OCI-M1 (cell line): ENCODE data around the gene HECW1.

Source experiments
- DNase-seq: peaks from one replicate; lab custom pipeline; 2025; lab: John Stamatoyannopoulos, UW

HECW1 gene

GRCh38 chr7:43439631-43440401 lies 327.4 kb downstream of the HECW1 start:
- peak; percentile 54 for DNase-seq

- no peak for DNase-seq
Measured at GRCh38 chr7:43441231-43442130, 329.0 kb downstream of the HECW1 start.

GRCh38 chr7:43443381-43443780 lies 330.9 kb downstream of the HECW1 start:
- no peak for DNase-seq

DNA sequence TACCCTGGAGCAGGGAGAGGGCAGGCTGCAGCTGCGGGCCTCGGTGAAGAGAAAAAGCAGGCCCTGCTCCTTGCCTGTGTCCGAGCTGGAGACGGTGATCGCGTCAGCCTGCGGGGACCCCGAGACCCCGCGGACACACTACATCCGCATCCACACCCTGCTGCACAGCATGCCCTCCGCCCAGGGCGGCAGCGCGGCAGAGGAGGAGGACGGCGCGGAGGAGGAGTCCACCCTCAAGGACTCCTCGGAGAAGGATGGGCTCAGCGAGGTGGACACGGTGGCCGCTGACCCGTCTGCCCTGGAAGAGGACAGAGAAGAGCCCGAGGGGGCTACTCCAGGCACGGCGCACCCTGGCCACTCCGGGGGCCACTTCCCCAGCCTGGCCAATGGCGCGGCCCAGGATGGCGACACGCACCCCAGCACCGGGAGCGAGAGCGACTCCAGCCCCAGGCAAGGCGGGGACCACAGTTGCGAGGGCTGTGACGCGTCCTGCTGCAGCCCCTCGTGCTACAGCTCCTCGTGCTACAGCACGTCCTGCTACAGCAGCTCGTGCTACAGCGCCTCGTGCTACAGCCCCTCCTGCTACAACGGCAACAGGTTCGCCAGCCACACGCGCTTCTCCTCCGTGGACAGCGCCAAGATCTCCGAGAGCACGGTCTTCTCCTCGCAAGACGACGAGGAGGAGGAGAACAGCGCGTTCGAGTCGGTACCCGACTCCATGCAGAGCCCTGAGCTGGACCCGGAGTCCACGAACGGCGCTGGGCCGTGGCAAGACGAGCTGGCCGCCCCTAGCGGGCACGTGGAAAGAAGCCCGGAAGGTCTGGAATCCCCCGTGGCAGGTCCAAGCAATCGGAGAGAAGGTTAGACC lies 332.5 kb downstream of the HECW1 start:
- DNase-seq, result no peak

GRCh38 chr7:43449577-43449976 lies 337.1 kb downstream of the HECW1 start:
- DNase-seq, result no peak

DNA sequence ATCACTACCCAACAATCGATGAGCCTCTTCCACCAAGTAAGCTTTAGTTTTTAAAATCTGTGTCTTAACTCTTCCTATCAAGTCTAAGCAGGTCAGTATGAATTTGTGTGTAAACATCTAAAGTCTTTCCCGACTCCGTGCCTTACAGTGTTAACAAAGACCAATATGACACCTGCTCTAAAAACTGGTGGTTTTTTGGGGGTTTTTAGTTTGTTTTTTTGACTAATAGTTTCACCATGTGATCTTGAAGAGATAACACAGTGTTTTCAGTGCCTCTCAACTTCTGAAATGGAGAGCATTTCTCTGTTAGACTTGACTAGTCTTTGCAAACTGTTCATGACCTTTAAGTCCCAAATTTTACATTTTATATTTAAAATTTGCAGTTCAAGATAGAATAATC lies 338.4 kb downstream of the HECW1 start:
- no peak for DNase-seq

DNA sequence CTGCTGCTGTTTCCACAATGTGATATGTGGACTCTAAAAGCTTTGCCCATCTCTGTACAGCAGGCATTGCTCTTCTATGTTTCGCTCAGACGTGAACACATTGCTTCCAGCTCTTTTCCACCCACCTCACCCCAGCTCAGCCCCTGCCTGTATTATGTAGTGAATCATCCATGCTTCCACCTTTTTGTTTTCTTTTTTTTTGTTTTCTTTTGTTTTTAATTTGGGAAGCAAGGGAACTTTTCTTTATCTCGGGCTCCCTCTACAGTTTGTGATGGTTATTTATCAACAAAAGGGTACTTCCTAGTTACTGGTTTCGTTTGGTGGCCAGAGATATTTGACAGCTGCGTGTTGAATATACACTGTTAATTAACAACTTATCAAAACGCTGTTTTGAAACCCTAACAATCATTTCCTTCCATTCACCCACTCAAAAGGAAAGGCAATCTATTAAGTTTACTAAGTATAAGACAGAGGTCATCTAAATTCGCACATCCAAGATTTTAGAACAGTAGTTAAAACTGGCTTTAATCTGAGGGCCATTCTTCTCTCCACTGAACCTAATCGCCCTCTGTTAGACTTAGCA lies 342.6 kb downstream of the HECW1 start:
- peak; percentile 59 for DNase-seq

- no peak for DNase-seq
Measured at GRCh38 chr7:43456200-43456599, 343.8 kb downstream of the HECW1 start.

GRCh38 chr7:43458330-43459018 lies 346.0 kb downstream of the HECW1 start:
- DNase-seq, result no peak

GRCh38 chr7:43459019-43459337 lies 346.5 kb downstream of the HECW1 start:
- no peak for DNase-seq

GRCh38 chr7:43460733-43461348 lies 348.4 kb downstream of the HECW1 start:
- DNase-seq, result no peak

GRCh38 chr7:43461349-43462024 lies 349.0 kb downstream of the HECW1 start:
- no peak for DNase-seq

- DNase-seq, result no peak
Measured at GRCh38 chr7:43462836-43463235, 350.4 kb downstream of the HECW1 start.

GRCh38 chr7:43463401-43463980 lies 351.0 kb downstream of the HECW1 start:
- DNase-seq, result no peak

GRCh38 chr7:43465581-43466554 lies 353.4 kb downstream of the HECW1 start:
- DNase-seq, result peak; percentile 19

GRCh38 chr7:43467406-43467805 lies 355.0 kb downstream of the HECW1 start:
- no peak for DNase-seq

- no peak for DNase-seq
Measured at GRCh38 chr7:43467846-43468245, 355.4 kb downstream of the HECW1 start.

DNA sequence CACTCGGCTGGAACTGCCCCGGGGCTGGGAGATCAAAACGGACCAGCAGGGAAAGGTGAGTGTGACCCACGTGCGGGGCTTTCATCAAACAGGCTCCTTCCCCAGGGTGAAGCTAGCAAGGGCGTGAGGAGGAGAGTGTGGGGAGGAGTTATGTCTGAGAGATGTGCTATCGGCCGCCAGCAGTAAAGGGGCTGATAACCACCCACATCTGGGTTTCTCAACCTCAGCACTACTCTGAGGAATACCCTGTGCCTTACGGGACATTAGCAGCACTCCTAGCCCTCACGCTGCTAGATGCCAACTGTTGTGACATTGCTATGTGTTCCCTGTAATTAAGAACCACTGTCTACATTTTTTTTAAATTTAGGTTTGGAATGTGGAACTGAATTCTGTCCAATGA lies 356.6 kb downstream of the HECW1 start:
- peak; percentile 42 for DNase-seq

GRCh38 chr7:43470110-43470509 lies 357.7 kb downstream of the HECW1 start:
- DNase-seq, result peak; percentile 33
